K562 (cell line): ENCODE data around the gene MEP1B. TPM values are rescaled to one million over a fixed set of nuclear protein-coding genes. Genes with fewer than 3 reads are reported as not detected.

Source experiments
- ATF6 ChIP-seq: sonication (generic); formaldehyde crosslinking; IDR thresholded peaks from 2 replicates; pipeline ENCODE4 v1.4.0; 2020; ENCODE audit warnings: mild to moderate bottlenecking, missing genetic modification reagents
- ETS2 ChIP-seq: IDR thresholded peaks from 2 replicates; pipeline ENCODE4 v1.6.1; 2016; ENCODE audit warnings: borderline replicate concordance, missing genetic modification characterization, mild to moderate bottlenecking, moderate library complexity, missing compliant biosample characterization; ENCODE audit not compliant: poor library complexity, severe bottlenecking
- FOS ChIP-seq: IDR thresholded peaks from 3 replicates; pipeline ENCODE4 v1.6.1; 2011; ENCODE audit not compliant: insufficient read length; ENCODE audit errors: extremely low read depth
- RBM15 ChIP-seq: fragments of 200-400 bp; formaldehyde crosslinking; IDR thresholded peaks from 2 replicates; pipeline ENCODE4 v1.6.1; 2018; ENCODE audit warnings: mild to moderate bottlenecking, low read length, moderate library complexity; ENCODE audit not compliant: insufficient read depth
- SETDB1 ChIP-seq: IDR thresholded peaks from one replicate; pipeline ENCODE4 v1.6.1; 2012; ENCODE audit warnings: low read length, control low read depth, inconsistent platforms
- SIRT6 ChIP-seq: IDR thresholded peaks from one replicate; pipeline ENCODE4 v1.6.1; 2012; ENCODE audit warnings: low read depth, mild to moderate bottlenecking, control low read depth, inconsistent platforms, low read length, moderate library complexity
- TAF9B ChIP-seq: fragments of 450-650 bp; IDR thresholded peaks from 2 replicates; pipeline ENCODE4 v1.6.1; 2018; ENCODE audit warnings: mild to moderate bottlenecking; ENCODE audit not compliant: partially characterized antibody
- ZNF280B ChIP-seq: fragments of 250-450 bp; sonication (Bioruptor Pico); IDR thresholded peaks from 2 replicates; pipeline ENCODE4 v1.5.1; 2021; ENCODE audit warnings: mild to moderate bottlenecking
- polyA plus RNA-seq, 8 experiments: library from polyadenylated mRNA; depleted of rRNA in 4 of 8; stranded (reverse) in 5 of 8; unstranded in 3 of 8; fragments of >200 nt; fragmentation: Nextera tagmentation in 2 of 8; fragmentation: Illumina TruSeq in 1 of 8; extraction: Ambion mirVana in 2 of 8; extraction: Trizol in 1 of 8; gene quantifications; 2 replicates each; pipeline versions ENCODE4 v1.2.1 to v1.2.3, GENCODE V29; 2011 to 2014; ENCODE audit warnings: inconsistent platforms in 1 of 8, missing spikeins in 1 of 8
- total RNA-seq, 7 experiments: library from RNA; depleted of rRNA in 6 of 7; stranded (reverse); fragments of >200 nt in 6 of 7; fragmentation: Illumina TruSeq in 2 of 7; extraction: Trizol in 2 of 7; gene quantifications; 2 replicates each; pipeline versions ENCODE4 v1.2.1 to v1.2.3, GENCODE V29; 2011 to 2021; ENCODE audit warnings: low replicate concordance in 1 of 7
- TF ChIP-seq, protein P1 (sequence below): fragments of 250-450 bp; sonication (Bioruptor Pico); IDR thresholded peaks from 2 replicates; pipeline ENCODE4 v1.4.0; 2020; ENCODE audit warnings: mild to moderate bottlenecking, moderate library complexity

The MEP1B gene
- total and polyA plus RNA-seq, 9 of the 15 experiments (the other 6 are each of a cell fraction or from before 2014, with no cell fraction given), result 0.03 to 0.11 TPM; not detected in 7

GRCh38 chr18:32255570-32255969, 65.7 kb downstream of the MEP1B start (continued):
- no peak for TF ChIP-seq ETS2 (tag)
- no peak for TF ChIP-seq TAF9B
- TF ChIP-seq, protein P1, sequence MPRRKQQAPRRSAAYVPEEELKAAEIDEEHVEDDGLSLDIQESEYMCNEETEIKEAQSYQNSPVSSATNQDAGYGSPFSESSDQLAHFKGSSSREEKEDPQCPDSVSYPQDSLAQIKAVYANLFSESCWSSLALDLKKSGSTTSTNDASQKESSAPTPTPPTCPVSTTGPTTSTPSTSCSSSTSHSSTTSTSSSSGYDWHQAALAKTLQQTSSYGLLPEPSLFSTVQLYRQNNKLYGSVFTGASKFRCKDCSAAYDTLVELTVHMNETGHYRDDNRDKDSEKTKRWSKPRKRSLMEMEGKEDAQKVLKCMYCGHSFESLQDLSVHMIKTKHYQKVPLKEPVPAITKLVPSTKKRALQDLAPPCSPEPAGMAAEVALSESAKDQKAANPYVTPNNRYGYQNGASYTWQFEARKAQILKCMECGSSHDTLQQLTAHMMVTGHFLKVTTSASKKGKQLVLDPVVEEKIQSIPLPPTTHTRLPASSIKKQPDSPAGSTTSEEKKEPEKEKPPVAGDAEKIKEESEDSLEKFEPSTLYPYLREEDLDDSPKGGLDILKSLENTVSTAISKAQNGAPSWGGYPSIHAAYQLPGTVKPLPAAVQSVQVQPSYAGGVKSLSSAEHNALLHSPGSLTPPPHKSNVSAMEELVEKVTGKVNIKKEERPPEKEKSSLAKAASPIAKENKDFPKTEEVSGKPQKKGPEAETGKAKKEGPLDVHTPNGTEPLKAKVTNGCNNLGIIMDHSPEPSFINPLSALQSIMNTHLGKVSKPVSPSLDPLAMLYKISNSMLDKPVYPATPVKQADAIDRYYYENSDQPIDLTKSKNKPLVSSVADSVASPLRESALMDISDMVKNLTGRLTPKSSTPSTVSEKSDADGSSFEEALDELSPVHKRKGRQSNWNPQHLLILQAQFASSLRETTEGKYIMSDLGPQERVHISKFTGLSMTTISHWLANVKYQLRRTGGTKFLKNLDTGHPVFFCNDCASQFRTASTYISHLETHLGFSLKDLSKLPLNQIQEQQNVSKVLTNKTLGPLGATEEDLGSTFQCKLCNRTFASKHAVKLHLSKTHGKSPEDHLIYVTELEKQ (CRISPR knock-in tag), result no peak
- no peak for TF ChIP-seq SETDB1
- no peak for TF ChIP-seq FOS
- TF ChIP-seq RBM15, result no peak
- no peak for TF ChIP-seq ATF6
- TF ChIP-seq SIRT6, result no peak
- no peak for TF ChIP-seq ZNF280B (CRISPR knock-in tag)
